ENCODE measurements around the gene MYBPC3.

DNA sequence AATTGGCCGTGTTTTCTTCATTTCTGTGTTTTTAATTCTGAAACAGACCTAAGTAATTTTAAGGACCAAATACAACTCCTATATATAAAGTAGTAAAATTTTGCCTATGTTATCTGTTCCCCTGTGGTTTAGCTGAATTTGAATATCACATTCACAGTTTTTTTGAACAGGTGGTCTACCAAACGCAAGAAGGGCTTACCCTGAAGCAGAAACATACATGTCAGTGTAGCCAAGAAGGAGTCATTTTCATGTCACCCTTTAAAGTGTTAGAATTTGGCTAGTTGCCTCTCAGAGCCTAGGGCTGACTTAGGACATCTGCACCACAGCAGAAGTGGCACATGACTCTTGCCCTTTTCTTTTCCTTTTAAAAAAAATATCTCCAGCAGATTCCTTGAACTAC lies 34.3 kb downstream of the MYBPC3 start:
- no peak for TF ChIP-seq EZH2 (IDR thresholded peaks at IDR 0.05; ENCODE audit: insufficient read depth, low read length)
- TF ChIP-seq, protein P1, sequence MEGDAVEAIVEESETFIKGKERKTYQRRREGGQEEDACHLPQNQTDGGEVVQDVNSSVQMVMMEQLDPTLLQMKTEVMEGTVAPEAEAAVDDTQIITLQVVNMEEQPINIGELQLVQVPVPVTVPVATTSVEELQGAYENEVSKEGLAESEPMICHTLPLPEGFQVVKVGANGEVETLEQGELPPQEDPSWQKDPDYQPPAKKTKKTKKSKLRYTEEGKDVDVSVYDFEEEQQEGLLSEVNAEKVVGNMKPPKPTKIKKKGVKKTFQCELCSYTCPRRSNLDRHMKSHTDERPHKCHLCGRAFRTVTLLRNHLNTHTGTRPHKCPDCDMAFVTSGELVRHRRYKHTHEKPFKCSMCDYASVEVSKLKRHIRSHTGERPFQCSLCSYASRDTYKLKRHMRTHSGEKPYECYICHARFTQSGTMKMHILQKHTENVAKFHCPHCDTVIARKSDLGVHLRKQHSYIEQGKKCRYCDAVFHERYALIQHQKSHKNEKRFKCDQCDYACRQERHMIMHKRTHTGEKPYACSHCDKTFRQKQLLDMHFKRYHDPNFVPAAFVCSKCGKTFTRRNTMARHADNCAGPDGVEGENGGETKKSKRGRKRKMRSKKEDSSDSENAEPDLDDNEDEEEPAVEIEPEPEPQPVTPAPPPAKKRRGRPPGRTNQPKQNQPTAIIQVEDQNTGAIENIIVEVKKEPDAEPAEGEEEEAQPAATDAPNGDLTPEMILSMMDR (IDR thresholded peaks at IDR 0.05; ENCODE audit: insufficient read depth, low read depth, low read length), result no peak
